ENCODE data around the gene FSTL3.

FSTL3 gene

DNA sequence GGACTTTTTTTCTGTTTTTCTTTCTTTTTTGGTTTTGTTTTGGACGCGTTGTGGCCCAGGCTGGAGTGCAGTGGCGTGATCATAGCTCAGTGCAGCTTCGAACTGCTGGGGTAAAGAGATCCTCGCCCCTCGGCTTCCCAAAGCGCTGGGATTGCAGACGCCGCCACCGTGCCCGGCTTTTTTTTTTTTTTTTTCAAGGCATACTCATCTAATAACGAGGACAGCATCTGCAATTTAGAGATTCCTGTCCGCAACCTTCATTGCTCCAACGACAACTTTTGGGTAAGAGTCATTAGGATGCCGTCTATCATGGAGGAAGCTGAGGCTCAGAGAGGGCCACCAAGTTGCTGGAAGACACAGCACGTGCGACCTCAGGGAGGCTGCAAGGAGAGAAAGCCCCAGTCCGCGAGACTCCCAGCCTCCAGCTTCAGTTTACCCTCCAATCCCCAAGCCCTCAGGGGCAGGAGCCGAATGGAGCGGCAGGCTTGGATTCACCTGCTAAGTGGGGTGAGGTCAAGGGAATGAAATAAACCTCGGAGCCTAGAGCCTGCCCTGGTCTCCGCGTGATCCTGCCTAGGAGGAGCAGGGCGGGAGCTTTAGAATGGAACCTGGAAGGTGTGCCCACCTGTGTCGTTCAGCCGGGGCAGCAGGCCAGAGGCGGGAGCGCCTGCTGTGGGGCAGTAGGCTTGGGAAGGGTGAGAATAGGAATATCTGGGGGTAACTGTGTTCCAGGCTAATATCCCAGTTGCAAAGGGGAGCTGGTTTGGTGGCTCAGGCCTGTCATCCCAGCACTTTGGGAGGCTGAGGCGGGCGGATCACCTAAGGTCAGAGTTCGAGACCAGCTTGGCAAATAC is 42.2 kb upstream of the FSTL3 start:
- TF ChIP-seq EZH2 (IDR thresholded peaks at IDR 0.05; ENCODE audit: borderline replicate concordance, low read depth, low read length, severe bottlenecking): no peak
- TF ChIP-seq, protein P1, sequence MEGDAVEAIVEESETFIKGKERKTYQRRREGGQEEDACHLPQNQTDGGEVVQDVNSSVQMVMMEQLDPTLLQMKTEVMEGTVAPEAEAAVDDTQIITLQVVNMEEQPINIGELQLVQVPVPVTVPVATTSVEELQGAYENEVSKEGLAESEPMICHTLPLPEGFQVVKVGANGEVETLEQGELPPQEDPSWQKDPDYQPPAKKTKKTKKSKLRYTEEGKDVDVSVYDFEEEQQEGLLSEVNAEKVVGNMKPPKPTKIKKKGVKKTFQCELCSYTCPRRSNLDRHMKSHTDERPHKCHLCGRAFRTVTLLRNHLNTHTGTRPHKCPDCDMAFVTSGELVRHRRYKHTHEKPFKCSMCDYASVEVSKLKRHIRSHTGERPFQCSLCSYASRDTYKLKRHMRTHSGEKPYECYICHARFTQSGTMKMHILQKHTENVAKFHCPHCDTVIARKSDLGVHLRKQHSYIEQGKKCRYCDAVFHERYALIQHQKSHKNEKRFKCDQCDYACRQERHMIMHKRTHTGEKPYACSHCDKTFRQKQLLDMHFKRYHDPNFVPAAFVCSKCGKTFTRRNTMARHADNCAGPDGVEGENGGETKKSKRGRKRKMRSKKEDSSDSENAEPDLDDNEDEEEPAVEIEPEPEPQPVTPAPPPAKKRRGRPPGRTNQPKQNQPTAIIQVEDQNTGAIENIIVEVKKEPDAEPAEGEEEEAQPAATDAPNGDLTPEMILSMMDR (IDR thresholded peaks at IDR 0.05; ENCODE audit: borderline replicate concordance, extremely low read depth, low read length, poor library complexity, severe bottlenecking): no peak
- Histone ChIP-seq H2AFZ (ENCODE audit: low read depth, low read length) (peak overlapping the region; percentile 94), H3K27me3 (ENCODE audit: insufficient read depth, low read length, poor library complexity) (no peaks in the 10 kb centered on the region), H4K20me1 (ENCODE audit: insufficient read depth, low read length) (peaks cover 20% of the 10 kb centered on the region), H3K4me1 (ENCODE audit: insufficient read depth, low read length) (peaks cover 38% of the 10 kb centered on the region), H3K9me3 (ENCODE audit: insufficient read depth, low read length, severe bottlenecking) (no peaks in the 10 kb centered on the region), H3K27ac (ENCODE audit: low read length) (peak overlapping the region; percentile 81), H3K79me2 (ENCODE audit: insufficient read depth, low read length) (peaks cover 46% of the 10 kb centered on the region), H3K4me3 (ENCODE audit: low read depth in 1 of 2, low read length in 2 of 2) (peak overlapping the region; percentile 99 to 100), H3K9ac (ENCODE audit: low read depth, low read length) (peak overlapping the region; percentile 94), H3K36me3 (ENCODE audit: insufficient read depth, low read length) (peaks cover 21% of the 10 kb centered on the region), H3K4me2 (ENCODE audit: insufficient read depth, low read length) (peak overlapping the region; percentile 100)
- ATAC-seq (ENCODE audit: insufficient read depth, low read depth) (no peak; the same call in 1 of the 3 replicates), DNase-seq (no peak)

DNA sequence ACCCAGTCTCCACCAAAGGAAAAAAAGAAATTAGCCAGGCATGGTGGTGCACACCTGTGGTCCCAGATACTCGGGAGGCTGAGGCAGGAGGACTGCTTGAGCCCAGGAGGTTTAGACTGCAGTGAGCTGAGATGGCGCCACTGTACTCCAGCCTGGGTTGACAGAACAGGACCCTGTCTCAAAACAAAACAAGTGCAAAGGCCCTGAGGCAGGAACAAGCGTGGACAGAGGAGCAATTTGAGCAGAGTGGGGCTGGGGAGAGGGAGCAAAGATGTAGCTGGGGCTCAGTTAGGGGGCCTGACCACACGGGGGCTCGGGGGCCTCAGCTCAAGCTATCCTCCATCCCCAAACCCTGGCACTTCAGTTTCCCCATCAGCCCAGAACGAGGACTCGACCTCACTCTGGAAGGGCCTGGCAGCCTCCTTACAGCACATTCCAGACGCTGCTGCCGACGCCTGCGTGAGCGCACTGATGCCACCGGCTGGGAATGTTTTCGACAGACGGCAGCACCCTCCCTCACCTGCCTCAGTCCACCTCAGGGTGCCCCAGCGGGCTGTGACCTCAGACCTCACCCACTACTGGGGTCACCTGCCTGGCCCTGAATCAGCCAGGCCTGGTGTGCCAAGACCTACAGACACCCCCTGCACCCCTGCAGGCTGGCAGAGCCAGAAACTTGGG is 41.1 kb upstream of the FSTL3 start:
- no peak for DNase-seq

DNA sequence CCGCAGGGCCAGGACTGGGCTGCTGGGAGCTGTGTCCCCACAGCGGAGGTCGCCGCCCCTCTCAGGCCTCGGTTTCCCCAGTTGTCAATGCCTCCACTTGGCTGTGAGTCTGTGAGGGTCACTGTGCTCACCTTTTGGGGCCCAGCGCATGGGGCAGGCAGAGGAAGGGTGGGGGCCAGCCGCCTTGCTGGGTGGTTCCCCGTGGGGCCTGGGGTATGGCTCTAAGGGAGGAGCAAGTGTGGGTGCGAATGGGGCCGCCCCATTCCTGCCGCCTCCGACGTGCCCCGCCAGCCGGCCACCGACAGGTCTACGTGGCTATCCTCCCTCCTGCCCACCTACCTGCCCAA is 37.3 kb upstream of the FSTL3 start:
- no peak for TF ChIP-seq EZH2 (IDR thresholded peaks at IDR 0.05; ENCODE audit: borderline replicate concordance, low read depth, low read length, severe bottlenecking)
- TF ChIP-seq, protein P1 (IDR thresholded peaks at IDR 0.05; ENCODE audit: borderline replicate concordance, extremely low read depth, low read length, poor library complexity, severe bottlenecking): no peak
- 0 out of 2 replicates have a peak, but pooled peaks cover 2% of the 10 kb centered on the region for H4K20me1 ChIP-seq (ENCODE audit: insufficient read depth, low read length)
- no peak overlapping the region for H3K9ac ChIP-seq (ENCODE audit: low read depth, low read length)
- DNase-seq (no peak), ATAC-seq (ENCODE audit: insufficient read depth, low read depth) (no peak)
- no peak overlapping the region for H3K4me2 ChIP-seq (ENCODE audit: insufficient read depth, low read length)
- no peak overlapping the region for H3K27ac ChIP-seq (ENCODE audit: low read length)
- peaks cover 11% of the 10 kb centered on the region for H3K4me1 ChIP-seq (ENCODE audit: insufficient read depth, low read length)
- H2AFZ ChIP-seq (ENCODE audit: low read depth, low read length): no peak overlapping the region
- no peaks in the 10 kb centered on the region for H3K27me3 ChIP-seq (ENCODE audit: insufficient read depth, low read length, poor library complexity)
- H3K36me3 ChIP-seq (ENCODE audit: insufficient read depth, low read length): no peaks in the 10 kb centered on the region
- no peaks in the 10 kb centered on the region for H3K9me3 ChIP-seq (ENCODE audit: insufficient read depth, low read length, severe bottlenecking)
- peaks cover 6% of the 10 kb centered on the region for H3K79me2 ChIP-seq (ENCODE audit: insufficient read depth, low read length)
- H3K4me3 ChIP-seq (ENCODE audit: low read depth in 1 of 2, low read length in 2 of 2): no peak overlapping the region

More for the DNA sequence above, 41.1 kb upstream of the FSTL3 start:
- no peak for TF ChIP-seq EZH2 (IDR thresholded peaks at IDR 0.05; ENCODE audit: borderline replicate concordance, low read depth, low read length, severe bottlenecking)
- TF ChIP-seq, protein P1 (IDR thresholded peaks at IDR 0.05; ENCODE audit: borderline replicate concordance, extremely low read depth, low read length, poor library complexity, severe bottlenecking): no peak
- peaks cover 12% of the 10 kb centered on the region for H4K20me1 ChIP-seq (ENCODE audit: insufficient read depth, low read length)
- peaks cover 13% of the 10 kb centered on the region for H3K36me3 ChIP-seq (ENCODE audit: insufficient read depth, low read length)
- no peak overlapping the region for H3K27ac ChIP-seq (ENCODE audit: low read length)
- H3K4me3 ChIP-seq (ENCODE audit: low read depth in 1 of 2, low read length in 2 of 2): no peak overlapping the region
- H3K9me3 ChIP-seq (ENCODE audit: insufficient read depth, low read length, severe bottlenecking): no peaks in the 10 kb centered on the region
- no peak overlapping the region for H2AFZ ChIP-seq (ENCODE audit: low read depth, low read length)
- H3K4me1 ChIP-seq (ENCODE audit: insufficient read depth, low read length): peaks cover 35% of the 10 kb centered on the region
- ATAC-seq (ENCODE audit: insufficient read depth, low read depth): no peak
- peaks cover 40% of the 10 kb centered on the region for H3K79me2 ChIP-seq (ENCODE audit: insufficient read depth, low read length)
- H3K9ac ChIP-seq (ENCODE audit: low read depth, low read length): no peak overlapping the region
- H3K27me3 ChIP-seq (ENCODE audit: insufficient read depth, low read length, poor library complexity): no peaks in the 10 kb centered on the region
- 0 out of 2 replicates have a peak overlapping the region, but pooled peaks have one; percentile 100 for H3K4me2 ChIP-seq (ENCODE audit: insufficient read depth, low read length)

Data from DND-41 (cell line).